ENCODE data around the gene LMNTD2. TPM values are rescaled to one million over a fixed set of nuclear protein-coding genes. Genes with fewer than 3 reads are reported as not detected.

LMNTD2 gene
- total RNA-seq, 4 donors from 2014 or later: 0.95 to 5.5 (median 1.7) TPM

DNA sequence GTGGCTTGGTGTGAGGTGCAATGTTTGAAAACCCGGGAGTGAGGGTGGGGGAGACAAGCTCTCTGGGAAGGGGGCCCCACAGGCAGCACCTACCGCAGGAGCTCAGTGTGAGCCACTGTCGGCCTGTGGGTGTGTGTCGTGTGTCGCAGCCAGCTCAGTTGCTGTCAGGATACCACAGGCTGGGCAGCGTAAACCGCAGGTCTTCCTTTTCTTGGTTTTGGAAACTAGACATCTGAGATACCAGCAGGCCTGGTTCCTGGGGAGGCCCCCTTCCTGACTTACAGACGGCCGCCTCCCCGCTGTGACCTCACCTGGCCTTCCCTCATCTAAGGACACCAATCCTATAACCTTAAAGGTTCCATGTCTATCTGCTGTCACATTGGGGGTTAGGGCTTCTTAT, 35.8 kb upstream of the LMNTD2 start:
- ATAC-seq (ENCODE audit: low FRiP score): no peak

DNA sequence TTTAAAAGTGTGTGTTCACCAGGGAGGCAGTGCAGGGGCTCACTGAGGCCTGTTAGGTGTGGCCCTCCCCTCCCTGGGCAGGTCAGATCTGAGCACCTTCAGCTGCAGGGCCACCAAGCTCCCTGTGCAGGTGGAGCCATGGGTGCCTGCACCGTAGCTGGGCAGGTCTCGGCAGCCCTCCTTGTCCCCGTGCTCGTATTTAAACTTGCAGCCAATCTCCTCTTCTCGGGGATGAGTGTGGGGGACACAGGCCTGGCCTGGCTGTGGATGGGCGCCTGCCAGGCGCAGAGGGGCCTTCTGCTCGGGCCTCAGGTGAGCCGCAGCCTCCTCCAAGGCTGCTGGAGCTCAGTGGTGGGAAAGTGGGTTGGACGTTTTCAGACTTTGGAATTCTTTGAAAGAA, 34.9 kb upstream of the LMNTD2 start:
- ATAC-seq (ENCODE audit: low FRiP score) (no peak), DNase-seq (ENCODE audit: low spot score) (no peak)
- TF ChIP-seq, protein P1, sequence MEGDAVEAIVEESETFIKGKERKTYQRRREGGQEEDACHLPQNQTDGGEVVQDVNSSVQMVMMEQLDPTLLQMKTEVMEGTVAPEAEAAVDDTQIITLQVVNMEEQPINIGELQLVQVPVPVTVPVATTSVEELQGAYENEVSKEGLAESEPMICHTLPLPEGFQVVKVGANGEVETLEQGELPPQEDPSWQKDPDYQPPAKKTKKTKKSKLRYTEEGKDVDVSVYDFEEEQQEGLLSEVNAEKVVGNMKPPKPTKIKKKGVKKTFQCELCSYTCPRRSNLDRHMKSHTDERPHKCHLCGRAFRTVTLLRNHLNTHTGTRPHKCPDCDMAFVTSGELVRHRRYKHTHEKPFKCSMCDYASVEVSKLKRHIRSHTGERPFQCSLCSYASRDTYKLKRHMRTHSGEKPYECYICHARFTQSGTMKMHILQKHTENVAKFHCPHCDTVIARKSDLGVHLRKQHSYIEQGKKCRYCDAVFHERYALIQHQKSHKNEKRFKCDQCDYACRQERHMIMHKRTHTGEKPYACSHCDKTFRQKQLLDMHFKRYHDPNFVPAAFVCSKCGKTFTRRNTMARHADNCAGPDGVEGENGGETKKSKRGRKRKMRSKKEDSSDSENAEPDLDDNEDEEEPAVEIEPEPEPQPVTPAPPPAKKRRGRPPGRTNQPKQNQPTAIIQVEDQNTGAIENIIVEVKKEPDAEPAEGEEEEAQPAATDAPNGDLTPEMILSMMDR (IDR thresholded peaks at IDR 0.05): no peak

More for the DNA sequence above, 35.8 kb upstream of the LMNTD2 start:
- TF ChIP-seq, protein P1 (IDR thresholded peaks at IDR 0.05): no peak
- no peak for DNase-seq (ENCODE audit: low spot score)

DNA sequence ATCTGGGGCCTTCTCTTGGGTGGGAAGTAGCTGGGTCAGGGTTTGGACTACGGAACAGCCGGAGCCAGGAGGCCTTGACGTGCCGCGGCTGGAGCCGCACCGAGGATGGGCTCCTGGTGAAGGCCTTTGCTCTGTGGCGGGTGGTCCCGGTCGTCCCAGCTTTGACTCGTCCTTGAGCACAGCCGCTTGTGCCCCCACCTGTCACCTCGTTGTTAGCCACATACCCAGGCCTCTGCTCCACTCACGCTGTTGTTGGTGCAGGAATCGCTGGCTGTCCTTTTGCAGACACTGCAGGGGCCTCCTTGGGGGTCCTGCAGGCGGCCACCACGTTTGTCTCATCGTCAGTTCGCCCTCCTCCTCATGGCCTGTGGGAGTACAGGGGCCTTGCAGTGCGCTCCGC, 32.8 kb upstream of the LMNTD2 start:
- TF ChIP-seq, protein P1 (IDR thresholded peaks at IDR 0.05): no peak
- ATAC-seq (ENCODE audit: low FRiP score): no peak
- no peak for DNase-seq (ENCODE audit: low spot score)

DNA sequence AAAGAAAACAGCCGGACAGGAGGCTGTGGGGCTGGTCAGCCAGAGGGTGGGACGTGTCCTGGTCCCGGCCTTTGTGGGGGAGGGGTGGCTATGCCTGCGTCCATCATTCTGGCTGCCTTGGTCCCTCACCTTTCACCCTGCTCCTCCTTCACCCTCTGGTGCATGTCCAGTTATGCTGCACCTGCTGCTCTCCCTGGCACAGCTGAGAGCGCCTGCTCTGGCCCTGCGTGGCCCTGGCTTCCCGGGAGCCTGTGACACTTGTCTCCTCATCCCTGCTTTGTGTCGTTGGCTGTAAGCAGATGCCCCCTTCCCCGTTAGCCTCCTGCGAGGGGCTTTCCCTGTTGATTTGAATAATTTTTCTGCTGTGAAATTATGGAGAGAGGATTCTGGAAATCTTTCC, 32.4 kb upstream of the LMNTD2 start:
- ATAC-seq (ENCODE audit: low FRiP score): no peak
- TF ChIP-seq, protein P1 (IDR thresholded peaks at IDR 0.05): no peak

DNA sequence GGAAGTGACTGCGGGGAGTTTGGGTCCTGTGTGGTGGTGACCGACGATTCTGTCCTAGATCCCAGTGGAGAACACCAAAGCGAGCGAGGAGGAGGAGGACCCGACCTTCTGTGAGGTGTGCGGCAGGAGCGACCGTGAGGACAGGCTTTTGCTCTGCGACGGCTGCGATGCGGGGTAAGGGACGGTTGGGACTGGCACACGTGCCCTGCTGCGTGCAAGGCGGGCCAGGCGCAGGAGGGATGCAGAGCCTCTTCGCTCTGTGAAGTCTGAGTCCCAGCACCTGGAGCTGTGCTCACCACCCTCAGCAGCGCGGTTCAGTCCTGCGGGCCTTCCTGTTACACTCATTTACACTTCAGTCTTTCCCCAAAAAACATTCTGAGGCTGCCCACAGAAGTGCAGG, 32.0 kb upstream of the LMNTD2 start:
- no peak for DNase-seq (ENCODE audit: low spot score)
- ATAC-seq (ENCODE audit: low FRiP score): no peak
- TF ChIP-seq, protein P1 (IDR thresholded peaks at IDR 0.05): no peak

More for the DNA sequence above, 32.4 kb upstream of the LMNTD2 start:
- no peak for DNase-seq (ENCODE audit: low spot score)

DNA sequence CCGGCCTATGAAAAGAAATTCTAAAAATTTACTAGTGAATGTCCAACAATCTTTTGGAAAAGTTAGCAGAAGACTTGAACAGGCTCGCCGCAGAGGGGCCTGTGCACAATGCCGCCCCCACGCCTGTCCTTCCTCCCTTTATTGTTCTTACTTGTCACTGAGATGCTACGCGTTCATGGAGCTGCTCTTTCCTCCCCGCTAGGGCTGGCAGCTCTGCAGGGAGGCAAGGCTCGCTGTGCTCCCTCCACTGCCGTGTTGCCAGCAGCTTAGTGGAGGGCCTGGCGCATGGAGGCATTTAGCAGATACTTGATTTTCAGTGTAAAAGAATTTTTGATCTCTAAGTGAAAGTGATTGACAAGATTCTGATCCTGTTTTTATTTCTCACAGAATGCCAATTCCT, 30.5 kb upstream of the LMNTD2 start:
- ATAC-seq (ENCODE audit: low FRiP score) (no peak), DNase-seq (ENCODE audit: low spot score) (no peak)
- TF ChIP-seq, protein P1 (IDR thresholded peaks at IDR 0.05): no peak

DNA sequence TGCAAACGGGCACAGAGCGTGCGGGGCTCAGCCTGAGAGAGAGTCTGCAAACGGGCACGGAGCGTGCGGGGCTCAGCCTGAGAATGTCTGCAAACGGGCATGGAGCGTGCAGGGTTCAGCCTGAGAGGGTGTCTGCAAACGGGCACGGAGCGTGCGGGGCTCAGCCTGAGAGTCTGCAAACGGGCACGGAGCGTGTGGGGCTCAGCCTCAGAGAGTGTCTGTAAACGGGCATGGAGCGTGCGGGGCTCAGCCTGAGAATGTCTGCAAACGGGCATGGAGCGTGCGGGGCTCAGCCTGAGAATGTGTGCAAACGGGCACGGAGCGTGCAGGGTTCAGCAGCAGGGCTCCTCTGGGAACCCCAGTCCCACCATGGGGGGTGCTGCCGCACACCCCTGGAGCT, 29.3 kb upstream of the LMNTD2 start:
- ATAC-seq (ENCODE audit: low FRiP score) (no peak), DNase-seq (ENCODE audit: low spot score) (no peak)
- TF ChIP-seq, protein P1 (IDR thresholded peaks at IDR 0.05): no peak
